ENCODE results near the gene HJV.
A peak's percentile ranks its signal among the peaks of the same experiment; 100 is the strongest.

Gene HJV

DNA sequence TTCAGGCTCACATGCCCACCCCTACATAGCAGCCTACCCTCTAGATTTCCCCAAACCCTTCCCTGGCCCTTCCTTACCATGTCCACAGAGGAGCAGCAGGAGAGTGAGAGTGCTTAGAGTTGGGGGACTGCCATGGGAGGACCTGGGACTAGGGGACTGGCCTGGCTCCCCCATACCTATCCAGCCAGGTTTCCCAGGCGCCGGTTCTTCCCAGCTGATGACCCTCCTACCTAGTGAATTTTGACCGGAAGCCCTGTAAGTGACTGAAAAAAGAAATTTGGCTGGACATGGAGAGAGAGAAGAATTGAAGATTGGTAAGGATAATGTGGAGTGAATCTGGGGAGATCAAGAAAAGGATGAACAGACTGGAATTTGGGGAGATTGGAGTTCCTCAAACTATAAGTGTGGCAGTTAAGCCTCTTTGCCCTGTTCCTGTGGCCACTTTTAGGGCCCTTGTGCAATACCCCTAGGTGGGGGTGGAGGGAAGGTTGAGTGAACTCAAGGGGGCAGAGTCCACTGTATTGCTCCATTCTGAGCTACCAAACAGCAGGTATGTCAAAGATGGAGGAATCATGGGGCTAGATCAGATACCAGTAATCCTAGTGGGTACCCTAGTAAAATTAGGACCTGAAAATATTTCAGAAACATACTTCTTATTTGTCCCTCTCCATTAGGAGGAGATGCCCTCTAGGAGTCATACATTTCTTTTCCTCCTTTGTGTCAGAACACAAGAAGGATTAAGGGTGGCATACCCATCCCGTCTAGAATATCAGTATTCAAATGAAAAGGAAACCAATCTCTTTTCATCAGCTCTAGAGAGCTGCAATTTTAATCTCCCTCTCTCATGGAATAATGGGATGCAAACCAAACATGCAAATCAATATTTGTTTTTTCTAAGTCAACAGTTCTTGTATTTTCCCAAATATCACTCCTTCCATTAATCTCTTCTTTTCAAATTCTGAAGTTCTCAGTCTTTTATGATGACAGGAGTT lies 1.2 kb downstream of the HJV start:
- TF ChIP-seq GATA3 (IDR thresholded peaks at IDR 0.05; ENCODE audit: low read depth, low read length) (no peak), GATA2 (IDR thresholded peaks at IDR 0.05; ENCODE audit: low read depth, low read length) (no peak)

- TF ChIP-seq GATA2 (IDR thresholded peaks at IDR 0.05; ENCODE audit: low read depth, low read length) (no peak), GATA3 (IDR thresholded peaks at IDR 0.05; ENCODE audit: low read depth, low read length) (no peak)
These were observed 2.1 kb downstream of the HJV start for GRCh38 chr1:146019231-146020057.

GRCh38 chr1:146016891-146017290 lies 4.6 kb downstream of the HJV start:
- TF ChIP-seq GATA2 (IDR thresholded peaks at IDR 0.05; ENCODE audit: low read depth, low read length), result no peak
- TF ChIP-seq GATA3 (IDR thresholded peaks at IDR 0.05; ENCODE audit: low read depth, low read length), result no peak

- no peak for TF ChIP-seq GATA2 (IDR thresholded peaks at IDR 0.05; ENCODE audit: low read depth, low read length)
These were observed 8.0 kb downstream of the HJV start for GRCh38 chr1:146013559-146013922.

- TF ChIP-seq GATA3 (IDR thresholded peaks at IDR 0.05; ENCODE audit: low read depth, low read length), result peak; percentile 46; the same call in 1 of the 2 replicates
- TF ChIP-seq GATA2 (IDR thresholded peaks at IDR 0.05; ENCODE audit: low read depth, low read length), result peak; percentile 24; the same call in 1 of the 2 replicates
These were observed 8.6 kb downstream of the HJV start for GRCh38 chr1:146012703-146013558.

DNA sequence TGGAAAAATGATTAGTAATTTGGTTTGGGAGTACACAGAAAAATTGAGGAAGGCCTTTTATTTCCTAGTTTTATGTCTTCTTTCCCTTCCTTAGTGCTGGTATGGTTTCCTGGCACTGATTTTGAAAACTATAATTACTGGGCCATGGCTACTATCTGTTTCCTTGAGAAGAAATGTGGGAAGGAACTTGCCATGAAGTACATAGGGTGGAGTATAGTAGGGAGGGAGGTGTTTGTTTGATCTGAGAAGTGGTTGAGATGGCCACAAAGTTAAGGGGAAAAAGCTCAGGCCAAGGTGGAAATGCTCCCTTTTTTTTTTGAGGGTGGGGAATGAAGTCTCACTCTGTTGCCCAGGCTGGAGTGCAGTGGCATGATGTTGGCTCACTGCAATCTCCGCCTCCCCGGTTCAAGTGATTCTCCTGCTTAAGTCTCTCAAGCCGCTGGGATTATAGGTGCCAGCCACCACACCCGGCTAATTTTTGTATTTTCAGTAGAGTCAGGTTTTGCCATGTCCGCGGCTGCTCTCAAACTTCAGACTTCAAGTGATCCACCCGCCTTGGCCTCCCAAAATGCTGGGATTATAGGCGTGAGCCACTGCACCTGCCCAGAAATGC lies 11.3 kb downstream of the HJV start:
- no peak for TF ChIP-seq GATA3 (IDR thresholded peaks at IDR 0.05; ENCODE audit: low read depth, low read length)
- TF ChIP-seq GATA2 (IDR thresholded peaks at IDR 0.05; ENCODE audit: low read depth, low read length), result no peak

DNA sequence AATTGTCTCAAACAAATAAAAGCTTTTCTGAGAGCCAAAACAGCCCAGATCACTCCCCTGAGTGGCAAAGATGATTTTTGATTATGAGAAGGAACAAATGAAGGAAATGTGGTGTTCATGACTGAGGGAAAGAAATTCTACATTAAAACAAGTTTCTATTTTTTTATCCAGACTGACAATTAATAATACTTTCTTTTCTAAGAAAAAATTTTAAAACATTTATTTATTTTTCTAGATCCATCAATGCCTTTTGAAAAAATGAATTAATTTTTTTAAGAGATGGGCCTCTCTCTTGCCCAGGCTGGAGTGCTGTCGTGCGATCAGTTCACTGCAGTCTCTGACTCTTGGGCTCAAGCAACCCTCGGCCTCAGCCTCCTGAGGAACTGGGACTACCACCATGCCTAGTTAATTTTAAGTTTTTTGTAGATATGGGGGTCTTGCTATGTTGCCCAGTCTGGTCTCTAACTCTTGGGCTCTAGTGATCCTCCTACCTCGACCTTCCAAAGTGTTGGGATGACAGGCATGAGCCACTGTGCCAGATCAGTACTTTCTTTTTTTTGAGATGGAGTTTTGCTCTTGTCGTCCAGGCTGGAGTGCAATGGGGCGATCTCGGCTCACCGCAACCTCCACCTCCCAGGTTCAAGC lies 13.9 kb downstream of the HJV start:
- TF ChIP-seq GATA2 (IDR thresholded peaks at IDR 0.05; ENCODE audit: low read depth, low read length) (no peak), GATA3 (IDR thresholded peaks at IDR 0.05; ENCODE audit: low read depth, low read length) (no peak)

DNA sequence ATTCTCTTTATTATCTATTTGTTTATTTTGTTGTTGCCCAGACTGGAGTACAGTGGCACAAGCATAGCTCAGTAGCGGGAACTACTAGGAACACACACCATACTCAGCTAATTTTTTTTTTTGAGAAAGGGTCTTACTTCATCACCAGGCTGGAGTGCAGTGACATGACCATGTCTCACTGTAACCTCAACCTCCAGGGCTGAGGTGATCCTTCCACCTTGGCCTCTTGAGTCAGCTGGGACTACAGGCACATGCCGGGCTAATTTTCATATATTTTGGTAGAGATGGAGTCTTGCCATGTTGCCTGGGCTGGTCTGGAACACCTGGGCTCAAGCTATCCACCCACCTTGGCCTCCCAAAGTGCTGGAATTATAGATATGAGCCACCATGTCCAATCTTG lies 19.8 kb downstream of the HJV start:
- no peak for TF ChIP-seq GATA2 (IDR thresholded peaks at IDR 0.05; ENCODE audit: low read depth, low read length)
- no peak for TF ChIP-seq GATA3 (IDR thresholded peaks at IDR 0.05; ENCODE audit: low read depth, low read length)

- TF ChIP-seq GATA3 (IDR thresholded peaks at IDR 0.05; ENCODE audit: low read depth, low read length) (no peak), GATA2 (IDR thresholded peaks at IDR 0.05; ENCODE audit: low read depth, low read length) (no peak)
These were observed 22.1 kb downstream of the HJV start for GRCh38 chr1:145999321-146000024.

DNA sequence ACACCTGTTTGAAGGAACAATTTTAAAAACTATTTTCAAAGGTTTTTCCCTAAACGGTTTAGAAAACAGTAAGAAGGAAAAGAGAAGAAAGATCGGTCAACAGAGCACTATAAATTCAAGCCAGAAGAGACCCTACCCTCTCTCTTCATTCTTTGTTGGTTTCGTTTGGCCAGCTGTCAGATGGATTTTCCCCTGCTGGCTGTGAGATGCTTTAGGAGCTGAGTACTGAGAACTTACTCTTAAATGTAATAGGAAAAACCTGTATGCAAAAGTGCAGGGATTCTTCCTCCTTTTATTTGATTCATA lies 23.9 kb downstream of the HJV start:
- TF ChIP-seq GATA2 (IDR thresholded peaks at IDR 0.05; ENCODE audit: low read depth, low read length), result no peak
- TF ChIP-seq GATA3 (IDR thresholded peaks at IDR 0.05; ENCODE audit: low read depth, low read length), result no peak

DNA sequence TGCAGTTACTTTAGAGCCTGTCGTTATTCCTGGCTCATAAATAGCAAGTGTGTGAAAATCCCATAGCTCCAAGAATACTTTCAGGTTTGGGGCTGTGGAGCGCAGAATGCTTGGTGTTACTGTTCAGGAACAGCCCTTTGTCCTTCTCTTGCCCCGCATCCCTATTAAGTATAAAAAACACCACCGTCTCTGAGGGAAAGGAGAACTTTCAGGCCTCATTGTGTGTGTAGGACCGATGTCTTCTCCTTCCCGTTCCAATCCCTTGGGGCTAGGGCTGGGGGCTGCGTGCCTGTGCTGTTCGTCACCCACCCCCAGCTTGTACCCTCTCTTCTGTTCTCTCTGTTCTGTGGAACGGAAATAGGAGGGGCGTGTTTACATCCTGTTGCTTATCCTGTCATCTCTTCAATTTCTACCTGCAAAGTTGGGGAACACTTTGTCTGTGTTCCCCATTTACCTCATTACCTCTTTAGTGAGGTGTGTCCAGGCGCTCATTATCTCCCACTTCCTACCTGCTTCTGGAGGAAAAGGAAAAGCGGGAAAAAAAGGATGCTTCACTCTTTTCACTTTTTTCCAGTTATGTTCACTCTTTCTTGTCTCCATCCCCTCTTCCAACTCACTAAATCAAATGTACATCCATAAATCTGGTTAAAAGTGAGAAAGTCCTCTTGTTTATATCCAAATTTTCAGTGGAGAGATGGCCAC lies 24.4 kb downstream of the HJV start:
- TF ChIP-seq GATA2 (IDR thresholded peaks at IDR 0.05; ENCODE audit: low read depth, low read length) (peak; percentile 70; the same call in 1 of the 2 replicates), GATA3 (IDR thresholded peaks at IDR 0.05; ENCODE audit: low read depth, low read length) (0 out of 2 replicates have a peak, but pooled peaks have one; percentile 44)

All from SH-SY5Y (cell line).